Hematopoietic multipotent progenitor cell treated with erythropoietin and hydrocortisone succinate and interleukin-3 and kit ligand, for 8 days (in vitro differentiated cells): Measurements from ENCODE around the gene ATG4B.
A peak's percentile ranks its signal among the peaks of the same experiment; 100 is the strongest.
"Not testable (repeated sequence)": the region's sequence is repeated elsewhere in the genome, so short reads cannot be mapped to it uniquely, and the experiment has no call there.

Experiments
- DNase-seq: peaks from one replicate; pipeline ENCODE4 v3.0.0-alpha.2; 2015

ATG4B gene

GRCh38 chr2:241640165-241640795 is 2.8 kb downstream of the ATG4B start:
- no peak for DNase-seq

DNA sequence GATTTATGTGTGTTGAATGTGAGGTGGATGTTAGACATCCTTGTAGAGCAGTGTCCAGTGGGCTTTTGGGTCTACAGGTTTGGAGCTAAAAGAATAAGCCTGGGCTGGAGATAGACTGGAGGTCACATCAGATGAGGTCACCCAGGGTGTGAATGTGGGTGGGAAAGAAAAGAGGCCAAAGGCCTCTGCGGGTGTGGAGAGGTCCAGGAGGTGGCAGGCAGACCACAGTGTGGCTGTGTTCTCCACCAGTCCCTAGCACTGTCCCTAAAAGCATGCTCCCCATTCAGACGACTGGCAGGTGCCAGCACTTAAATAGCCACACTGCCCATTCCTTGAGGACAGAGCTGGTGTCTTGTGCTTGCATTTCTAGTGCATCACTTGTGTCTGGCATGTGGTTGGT is 4.1 kb downstream of the ATG4B start:
- DNase-seq: no peak

DNA sequence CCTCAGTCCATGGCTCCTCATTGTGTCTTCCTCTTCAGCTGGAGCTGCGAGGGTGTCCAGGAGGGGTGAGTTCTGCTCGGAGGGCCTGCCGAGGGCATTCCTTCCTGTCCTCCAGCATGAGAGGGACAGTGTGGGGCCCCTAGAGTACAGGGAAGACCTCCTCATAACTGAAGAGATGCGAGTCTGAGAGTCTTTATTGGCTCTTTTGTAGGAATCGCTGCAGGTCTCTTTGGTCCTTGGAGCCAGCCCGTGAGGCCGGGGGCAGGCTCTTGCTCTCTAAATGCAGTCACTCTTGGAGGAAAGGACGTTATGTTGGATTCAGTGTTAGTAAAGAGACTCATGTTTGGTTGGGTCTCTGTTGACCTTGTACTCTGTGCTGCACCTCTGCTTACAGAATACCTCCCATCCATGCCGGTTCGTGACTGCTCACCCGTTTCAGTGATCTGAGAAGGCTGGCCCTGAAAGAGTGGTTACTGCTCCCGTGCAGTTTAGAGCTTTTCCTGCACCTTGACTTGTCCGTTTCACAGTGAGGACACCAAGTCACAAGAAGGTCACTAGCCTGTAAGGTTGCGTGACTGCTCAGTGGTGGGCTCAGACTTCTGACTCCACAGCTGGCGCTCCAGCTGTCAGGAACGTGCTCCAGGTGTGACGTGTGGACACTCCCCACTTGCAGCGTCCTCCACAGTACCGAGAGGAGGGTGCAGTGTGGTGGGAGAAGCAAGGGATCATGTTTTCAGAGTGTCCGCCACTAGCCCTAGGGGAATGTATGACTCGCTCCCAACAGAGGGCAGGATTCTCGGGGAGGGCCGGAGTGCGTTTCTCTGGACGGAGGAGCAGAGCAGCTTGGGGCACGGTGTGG is 7.8 kb downstream of the ATG4B start:
- no peak for DNase-seq

DNA sequence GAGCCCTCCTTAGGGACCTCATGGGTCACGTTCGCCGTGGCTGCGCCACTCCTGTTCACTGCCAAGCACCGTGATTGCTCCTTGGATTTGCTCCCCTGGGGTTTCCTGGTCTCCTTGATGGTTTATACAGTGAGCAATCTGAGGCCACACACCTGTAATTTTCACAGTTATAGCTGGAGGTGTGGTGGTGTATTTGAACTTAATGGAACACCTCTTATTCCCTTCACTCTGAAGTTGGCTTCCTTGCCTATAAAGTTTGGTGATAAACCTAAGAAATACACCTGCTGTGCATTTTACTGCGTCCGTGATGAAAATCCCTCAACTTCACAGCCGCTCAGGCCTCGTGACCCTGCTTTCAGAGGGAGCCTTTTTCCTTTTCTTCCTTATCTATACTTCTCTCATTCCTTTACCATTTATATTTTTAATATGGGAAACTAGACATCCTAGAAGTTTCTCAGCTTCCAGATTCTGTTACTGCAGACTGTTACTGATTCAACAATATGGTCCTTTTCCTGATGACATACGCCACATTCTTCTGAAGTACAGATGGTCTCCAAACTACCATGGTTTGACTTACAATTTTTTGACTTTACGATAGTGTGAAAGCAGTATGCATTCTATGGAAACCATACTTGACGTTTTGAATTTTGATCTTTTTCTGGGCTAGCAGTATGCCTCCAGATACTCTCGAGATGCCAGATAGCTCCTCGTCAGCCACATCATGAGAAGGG is 8.6 kb downstream of the ATG4B start:
- no peak for DNase-seq

DNA sequence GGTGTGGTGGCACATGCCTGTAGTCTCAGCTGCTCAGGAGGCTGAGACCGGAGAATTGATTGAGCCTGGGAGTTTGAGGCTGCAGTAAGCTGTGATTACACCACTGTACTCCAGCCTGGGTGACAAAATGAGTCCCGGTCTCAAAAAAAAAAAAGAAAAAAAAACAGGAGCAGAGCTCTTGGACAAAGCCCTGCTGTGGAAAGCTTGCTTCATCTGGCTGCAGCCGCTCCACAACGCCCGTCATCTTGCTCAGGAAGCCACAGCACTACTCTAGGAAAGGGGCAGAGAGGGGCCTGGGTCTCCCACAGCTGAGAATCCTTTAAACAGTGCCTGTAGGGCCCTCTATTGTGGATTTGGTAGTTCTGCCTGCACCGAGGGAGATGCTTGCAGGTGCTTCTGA is 11.0 kb downstream of the ATG4B start:
- DNase-seq: no peak

DNA sequence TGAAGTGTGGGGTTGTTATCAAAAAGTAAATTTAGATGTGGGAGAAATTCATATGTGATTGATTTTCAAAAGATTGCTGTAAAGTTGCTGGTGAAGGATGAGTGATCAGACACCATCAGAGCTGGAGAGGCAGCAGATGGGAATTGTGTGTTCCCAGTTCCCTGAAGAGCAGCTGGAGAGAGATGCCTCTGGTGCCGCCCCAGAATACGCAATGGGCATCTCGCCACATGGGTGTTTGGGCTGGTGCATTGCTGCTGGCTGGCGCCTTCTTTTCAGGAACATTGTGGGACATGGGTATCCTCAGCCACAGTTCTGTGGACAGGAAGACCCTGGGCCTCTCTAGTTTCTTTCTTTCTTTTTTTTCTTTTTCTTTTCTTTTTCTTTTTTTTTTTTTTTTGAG is 11.9 kb downstream of the ATG4B start:
- DNase-seq: no peak

- DNase-seq: no peak
Observed at GRCh38 chr2:241649927-241650326, 12.4 kb downstream of the ATG4B start.

- no peak for DNase-seq
Observed at GRCh38 chr2:241652142-241652541, 14.6 kb downstream of the ATG4B start.

- no peak for DNase-seq
Observed at GRCh38 chr2:241652722-241653121, 15.2 kb downstream of the ATG4B start.

GRCh38 chr2:241653210-241653750 is 15.8 kb downstream of the ATG4B start:
- no peak for DNase-seq

DNA sequence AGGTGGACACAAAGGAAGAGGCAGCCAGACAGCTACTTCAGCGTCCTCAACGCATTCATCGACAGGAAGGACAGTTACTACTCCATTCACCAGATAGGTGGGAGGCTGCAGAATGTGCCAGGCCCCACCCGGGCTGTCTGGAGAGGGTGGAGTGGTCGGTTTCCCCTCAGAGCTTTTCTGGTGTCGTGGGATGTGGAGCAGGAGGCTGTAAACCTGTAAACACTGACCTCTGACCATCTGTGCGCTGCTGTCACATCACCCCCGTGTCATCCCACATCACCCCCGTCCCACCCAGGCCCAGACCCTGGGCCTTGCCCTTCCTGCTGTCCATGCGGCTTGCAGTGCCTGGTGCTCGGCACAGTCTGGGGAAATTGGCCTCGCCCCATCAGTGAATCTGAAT is 17.1 kb downstream of the ATG4B start:
- no peak for DNase-seq

DNA sequence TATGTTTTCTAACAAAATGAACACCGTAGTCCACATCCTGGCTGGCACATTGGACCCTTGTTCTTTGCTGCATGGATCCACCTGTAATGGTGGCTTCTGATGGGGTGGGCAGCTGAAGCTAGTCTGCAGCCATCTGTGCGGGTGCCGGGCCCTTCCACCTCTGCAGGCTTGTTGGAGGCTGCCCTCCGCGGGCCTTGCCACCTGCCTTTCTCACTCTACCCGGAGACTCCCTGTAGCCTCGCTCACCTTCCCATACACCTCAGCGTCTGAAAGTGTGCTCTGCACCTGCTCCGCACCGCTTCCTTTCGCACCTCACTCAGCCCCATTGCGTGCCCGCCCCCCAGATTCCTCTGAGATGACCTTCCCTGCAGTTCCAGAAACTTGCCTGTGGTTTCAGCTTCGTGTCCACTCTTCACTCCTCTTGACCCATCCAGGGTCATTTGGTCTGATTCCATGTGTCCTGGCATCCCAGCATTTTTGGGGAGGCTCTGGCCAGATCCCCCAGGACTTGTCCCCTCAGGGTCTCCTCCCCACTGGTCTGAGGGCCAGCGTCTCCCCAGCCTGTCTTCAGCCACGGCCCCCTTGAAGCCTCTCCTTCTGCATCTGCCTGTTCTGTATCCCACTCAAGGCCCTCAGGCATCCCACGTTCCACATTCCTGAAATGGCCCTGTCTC is 18.2 kb downstream of the ATG4B start:
- DNase-seq: no peak

DNA sequence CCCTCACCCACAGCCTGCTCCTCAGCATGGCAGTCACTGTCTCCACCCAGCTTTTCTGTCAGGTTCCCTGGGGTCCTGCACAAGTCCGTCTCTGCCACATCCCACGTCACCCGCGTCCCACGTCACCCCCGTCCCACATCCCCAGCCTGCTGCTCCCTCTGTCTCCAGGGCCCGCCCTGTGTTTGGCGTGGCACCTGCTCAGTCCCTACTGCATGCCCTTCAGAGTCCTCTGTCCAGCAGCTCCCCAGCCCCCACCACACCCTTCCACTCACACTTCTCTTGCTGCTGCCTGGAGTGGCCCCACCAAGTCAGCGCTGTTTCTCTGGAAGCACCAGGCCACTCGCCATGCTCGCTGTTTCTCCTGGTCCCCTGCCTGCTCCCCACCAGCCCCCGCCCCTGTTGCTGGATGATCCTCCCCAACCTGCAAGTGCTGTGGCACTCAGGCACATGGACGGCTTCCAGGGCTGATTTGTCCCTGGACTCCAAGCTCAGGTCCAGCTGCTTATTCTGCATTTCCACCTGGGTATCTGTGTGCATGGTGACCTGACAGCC is 18.8 kb downstream of the ATG4B start:
- no peak for DNase-seq

DNA sequence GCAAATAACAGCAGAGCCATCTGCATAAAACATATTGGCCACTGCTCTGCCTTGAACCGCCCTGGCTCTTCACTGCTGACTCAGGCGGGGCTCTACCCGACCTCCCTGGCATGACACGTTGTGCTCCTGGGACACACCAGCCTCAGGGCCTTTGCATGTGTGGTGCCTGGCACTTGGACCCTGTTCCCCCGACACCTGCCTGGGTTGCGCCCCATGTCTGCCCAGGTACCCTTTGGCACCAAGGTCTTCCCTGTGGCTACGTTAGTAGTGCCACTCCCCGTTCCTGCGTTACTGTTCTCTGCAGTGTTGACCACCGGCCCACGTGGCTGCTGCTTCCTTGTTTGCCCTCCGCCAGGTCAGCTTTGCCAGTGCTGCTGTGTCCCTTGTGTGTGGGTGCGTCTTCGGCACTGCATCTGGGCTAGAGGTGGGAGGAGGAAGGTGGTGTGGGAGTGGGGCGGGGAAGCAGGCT is 20.3 kb downstream of the ATG4B start:
- DNase-seq: no peak

DNA sequence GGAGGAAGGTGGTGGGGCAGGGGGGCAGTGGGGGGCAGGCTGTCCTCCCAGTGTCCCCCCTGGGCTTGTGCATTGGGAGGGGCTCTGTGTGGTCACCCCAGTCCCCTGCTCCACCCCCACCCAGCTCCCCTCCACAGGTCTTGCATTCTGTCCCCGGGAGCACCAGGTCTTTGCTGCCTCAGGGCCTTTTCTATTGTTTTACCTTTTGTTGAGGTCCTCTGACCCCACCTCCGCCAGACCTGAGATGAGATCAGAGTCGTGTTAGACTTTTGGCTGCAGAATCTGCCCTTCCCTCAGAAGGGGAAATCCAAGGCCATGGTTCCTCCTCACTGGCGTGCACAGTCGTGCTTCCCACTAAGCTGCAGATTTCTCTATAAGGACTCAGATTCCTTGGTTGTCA is 20.8 kb downstream of the ATG4B start:
- no peak for DNase-seq

- DNase-seq: peak; percentile 67
Observed at GRCh38 chr2:241659150-241659739, 21.8 kb downstream of the ATG4B start.

DNA sequence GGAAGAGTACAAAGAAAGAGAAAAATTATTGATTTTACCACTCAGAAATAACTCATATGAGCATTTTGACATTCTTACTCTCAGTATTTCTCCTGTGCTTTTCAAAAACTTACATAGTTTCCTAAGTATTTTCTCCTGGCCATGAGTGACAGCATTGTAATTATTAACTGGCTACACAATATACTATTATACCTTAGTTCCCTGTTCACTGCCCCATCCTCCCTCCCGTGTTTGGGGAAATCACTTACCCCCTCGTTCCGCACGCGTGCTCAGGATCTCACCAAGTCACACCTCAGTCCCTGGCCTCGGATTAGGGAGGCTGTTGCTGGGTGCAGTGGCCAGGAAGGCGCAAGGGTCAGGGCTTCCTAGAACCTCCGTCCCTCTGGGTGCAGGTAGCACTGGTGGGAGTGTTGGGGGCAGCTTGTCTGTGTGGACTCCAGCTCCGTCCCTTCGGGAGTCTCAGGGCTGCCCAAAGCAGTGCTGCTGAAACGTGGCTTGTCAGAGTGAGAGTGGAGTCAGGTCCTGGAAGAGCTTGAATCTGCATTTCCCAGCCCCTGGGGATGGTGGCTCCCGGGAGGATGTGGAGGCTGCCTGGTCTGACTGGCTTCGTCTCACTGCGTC is 23.2 kb downstream of the ATG4B start:
- DNase-seq: no peak

GRCh38 chr2:241662731-241663130 is 25.2 kb downstream of the ATG4B start:
- not testable (repeated sequence) for DNase-seq

DNA sequence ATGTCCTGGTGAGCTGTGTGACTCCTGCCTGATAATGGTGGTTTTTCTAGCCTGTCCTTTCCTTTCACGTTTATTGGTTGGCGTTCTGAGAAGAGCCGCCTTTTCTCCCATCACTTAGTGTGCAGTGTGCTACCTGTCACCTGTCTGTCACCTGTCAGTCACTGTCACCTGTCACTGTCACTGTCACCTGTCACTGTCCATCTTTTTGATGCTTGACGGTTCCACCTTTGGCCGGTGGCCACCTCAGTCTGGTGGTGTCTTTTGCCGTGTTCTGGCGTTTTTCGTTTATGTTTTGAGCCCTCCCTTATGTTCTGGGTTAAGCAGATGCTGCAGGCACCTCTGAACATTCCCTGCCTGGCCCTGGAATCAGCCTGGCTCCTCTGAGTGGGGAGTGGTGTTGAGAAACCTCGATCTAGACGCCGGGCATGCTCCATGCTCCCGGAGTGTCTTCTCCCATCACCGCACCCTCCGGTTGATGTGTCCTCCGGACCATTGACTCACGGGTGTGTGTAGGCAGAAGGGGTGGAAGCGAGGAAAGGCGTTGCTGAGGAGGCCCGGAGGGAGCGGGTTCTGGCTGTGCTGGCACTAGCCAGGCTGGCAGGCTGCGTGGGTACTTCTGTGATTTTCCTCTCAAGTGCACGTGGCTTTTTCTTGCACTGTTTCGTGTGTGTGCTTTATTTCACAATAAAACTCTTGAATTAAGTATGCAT is 28.4 kb downstream of the ATG4B start:
- DNase-seq: no peak

DNA sequence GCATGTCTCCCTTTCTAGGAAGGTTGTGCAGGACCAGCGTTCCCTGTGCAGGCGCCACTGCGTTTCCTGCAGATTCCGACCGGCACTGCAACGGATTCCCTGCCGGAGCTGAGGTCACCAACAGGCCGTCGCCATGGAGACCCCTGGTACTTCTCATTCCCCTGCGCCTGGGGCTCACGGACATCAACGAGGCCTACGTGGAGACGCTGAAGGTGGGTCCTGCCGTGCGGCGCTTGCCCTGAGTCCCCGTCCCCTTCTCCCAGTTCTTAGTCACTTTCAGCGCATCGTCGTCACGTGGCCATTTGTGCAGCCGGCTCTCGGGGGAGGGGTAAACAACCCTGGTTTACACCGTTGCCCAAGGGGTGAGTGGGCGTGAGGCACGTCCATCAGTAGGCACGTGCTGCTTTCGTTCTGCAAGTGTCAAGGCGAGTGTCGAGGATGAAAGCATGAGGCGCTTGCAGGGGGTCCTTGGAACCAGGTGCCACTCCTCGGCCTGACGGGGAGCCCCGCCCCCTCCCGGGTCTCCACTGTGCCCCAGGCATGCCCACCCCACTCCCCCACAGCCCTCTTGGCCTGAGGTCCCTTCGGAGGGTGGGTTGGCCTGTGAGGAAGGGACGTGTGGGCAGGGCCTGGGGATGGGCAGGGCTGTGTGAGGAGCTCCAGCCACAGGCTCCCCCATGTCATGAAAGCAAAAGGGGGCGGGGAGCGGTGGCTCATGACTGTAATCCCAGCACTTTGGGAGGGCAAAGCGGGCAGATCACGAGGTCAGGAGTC is 29.3 kb downstream of the ATG4B start:
- no peak for DNase-seq
